ENCODE measurements around the gene LBHD2. TPM values are rescaled to one million over a fixed set of nuclear protein-coding genes. Genes with fewer than 3 reads are reported as not detected.
A peak's percentile ranks its signal among the peaks of the same experiment; 100 is the strongest.

LBHD2 gene
- total and polyA plus RNA-seq, 2 of the 13 experiments (the other 11 are each of a cell fraction or from before 2014, with no cell fraction given), result 0.67 to 1.00 TPM

DNA sequence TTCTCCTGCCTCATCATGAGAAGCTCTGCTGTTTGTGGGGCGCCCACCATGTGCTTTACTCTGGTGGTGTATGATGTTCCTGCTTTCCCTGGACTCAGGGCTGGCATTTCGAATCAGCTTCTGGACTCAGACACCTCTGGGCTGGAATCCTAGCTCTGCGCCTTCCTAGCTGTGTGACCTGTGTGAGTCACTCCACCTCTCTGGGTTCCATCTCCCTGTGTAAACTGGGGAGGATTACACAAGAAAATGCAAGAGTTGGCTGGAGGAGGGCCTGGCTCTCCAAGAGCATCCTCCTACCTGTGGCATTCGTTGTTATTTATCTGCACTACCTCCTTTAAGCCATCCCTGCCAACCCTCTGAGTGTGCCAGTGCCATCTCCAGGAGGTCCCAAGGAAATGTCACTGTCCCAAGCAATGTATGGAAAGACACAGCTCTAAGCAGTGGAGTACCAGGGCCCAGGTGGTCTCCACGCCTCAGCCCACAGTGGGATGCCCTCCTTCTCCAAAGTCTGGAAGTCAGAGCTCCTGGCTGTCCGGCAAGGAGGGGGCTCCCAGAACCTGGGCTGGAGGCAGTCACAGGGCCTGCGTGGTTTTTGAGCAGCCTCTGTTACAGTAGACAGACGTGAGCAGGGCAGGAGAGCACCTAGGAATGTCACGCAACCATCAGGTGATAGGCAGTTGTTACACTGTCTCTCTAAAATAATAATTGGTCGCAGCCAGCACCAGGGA lies 32.0 kb downstream of the LBHD2 start (continued):
- TF ChIP-seq MTA1 (CRISPR knock-in tag; IDR thresholded peaks at IDR 0.05; ENCODE audit: borderline replicate concordance), result no peak
- TF ChIP-seq HMG20B (CRISPR knock-in tag; conservative IDR thresholded peaks at IDR 0.05), result 0 out of 2 replicates have a peak, but pooled peaks have one; percentile 1
- TF ChIP-seq TARDBP (CRISPR knock-in tag; IDR thresholded peaks at IDR 0.05), result peak; percentile 56; the same call in 1 of the 2 replicates
- TF ChIP-seq ARNTL (CRISPR knock-in tag; IDR thresholded peaks at IDR 0.05), result no peak
- TF ChIP-seq, protein P1, sequence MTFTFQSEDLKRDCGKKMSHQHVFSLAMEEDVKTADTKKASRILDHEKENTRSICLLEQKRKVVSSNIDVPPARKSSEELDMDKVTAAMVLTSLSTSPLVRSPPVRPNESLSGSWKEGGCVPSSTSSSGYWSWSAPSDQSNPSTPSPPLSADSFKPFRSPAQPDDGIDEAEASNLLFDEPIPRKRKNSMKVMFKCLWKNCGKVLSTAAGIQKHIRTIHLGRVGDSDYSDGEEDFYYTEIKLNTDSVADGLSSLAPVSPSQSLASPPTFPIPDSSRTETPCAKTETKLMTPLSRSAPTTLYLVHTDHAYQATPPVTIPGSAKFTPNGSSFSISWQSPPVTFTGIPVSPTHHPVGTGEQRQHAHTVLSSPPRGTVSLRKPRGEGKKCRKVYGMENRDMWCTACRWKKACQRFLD (CRISPR knock-in tag; IDR thresholded peaks at IDR 0.05; ENCODE audit: borderline replicate concordance), result peak; percentile 48; the same call in 1 of the 2 replicates
- TF ChIP-seq PCBP2 (optimal IDR thresholded peaks at IDR 0.05; ENCODE audit: low read depth, low read length, poor library complexity, severe bottlenecking), result no peak
- no peak for TF ChIP-seq CEBPG (CRISPR knock-in tag; IDR thresholded peaks at IDR 0.05)
- TF ChIP-seq, protein P2, sequence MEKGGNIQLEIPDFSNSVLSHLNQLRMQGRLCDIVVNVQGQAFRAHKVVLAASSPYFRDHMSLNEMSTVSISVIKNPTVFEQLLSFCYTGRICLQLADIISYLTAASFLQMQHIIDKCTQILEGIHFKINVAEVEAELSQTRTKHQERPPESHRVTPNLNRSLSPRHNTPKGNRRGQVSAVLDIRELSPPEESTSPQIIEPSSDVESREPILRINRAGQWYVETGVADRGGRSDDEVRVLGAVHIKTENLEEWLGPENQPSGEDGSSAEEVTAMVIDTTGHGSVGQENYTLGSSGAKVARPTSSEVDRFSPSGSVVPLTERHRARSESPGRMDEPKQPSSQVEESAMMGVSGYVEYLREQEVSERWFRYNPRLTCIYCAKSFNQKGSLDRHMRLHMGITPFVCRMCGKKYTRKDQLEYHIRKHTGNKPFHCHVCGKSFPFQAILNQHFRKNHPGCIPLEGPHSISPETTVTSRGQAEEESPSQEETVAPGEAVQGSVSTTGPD (CRISPR knock-in tag; IDR thresholded peaks at IDR 0.05), result no peak
- no peak for TF ChIP-seq ZNF510 (CRISPR knock-in tag; IDR thresholded peaks at IDR 0.05; ENCODE audit: low read depth)
- TF ChIP-seq ARNT2 (CRISPR knock-in tag; IDR thresholded peaks at IDR 0.05; ENCODE audit: low read depth), result 0 out of 2 replicates have a peak, but pooled peaks have one; percentile 38
- TF ChIP-seq CEBPB (IDR thresholded peaks at IDR 0.05; ENCODE audit: borderline replicate concordance, low read depth, low read length), result peak; percentile 36; the same call in 1 of the 2 replicates
- 0 out of 2 replicates have a peak, but pooled peaks have one; percentile 10 for TF ChIP-seq NKX3-1 (CRISPR knock-in tag; IDR thresholded peaks at IDR 0.05)
- TF ChIP-seq ZSCAN30 (CRISPR knock-in tag; IDR thresholded peaks at IDR 0.05), result no peak
- peak; percentile 60 for TF ChIP-seq PAF1 (CRISPR knock-in tag; IDR thresholded peaks at IDR 0.05)
- TF ChIP-seq, protein P3, sequence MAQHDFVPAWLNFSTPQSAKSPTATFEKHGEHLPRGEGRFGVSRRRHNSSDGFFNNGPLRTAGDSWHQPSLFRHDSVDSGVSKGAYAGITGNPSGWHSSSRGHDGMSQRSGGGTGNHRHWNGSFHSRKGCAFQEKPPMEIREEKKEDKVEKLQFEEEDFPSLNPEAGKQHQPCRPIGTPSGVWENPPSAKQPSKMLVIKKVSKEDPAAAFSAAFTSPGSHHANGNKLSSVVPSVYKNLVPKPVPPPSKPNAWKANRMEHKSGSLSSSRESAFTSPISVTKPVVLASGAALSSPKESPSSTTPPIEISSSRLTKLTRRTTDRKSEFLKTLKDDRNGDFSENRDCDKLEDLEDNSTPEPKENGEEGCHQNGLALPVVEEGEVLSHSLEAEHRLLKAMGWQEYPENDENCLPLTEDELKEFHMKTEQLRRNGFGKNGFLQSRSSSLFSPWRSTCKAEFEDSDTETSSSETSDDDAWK (CRISPR knock-in tag; IDR thresholded peaks at IDR 0.05), result no peak
- TF ChIP-seq KMT2A (CRISPR knock-in tag; IDR thresholded peaks at IDR 0.05), result 0 out of 2 replicates have a peak, but pooled peaks have one; percentile 7
- TF ChIP-seq MXD4 (CRISPR knock-in tag; IDR thresholded peaks at IDR 0.05), result no peak
- no peak for TF ChIP-seq HMGA1 (CRISPR knock-in tag; conservative IDR thresholded peaks at IDR 0.05)
- peak; percentile 17 to 28; a peak in 1 of 4 replicates for TF ChIP-seq POLR2A (IDR thresholded peaks at IDR 0.05; ENCODE audit: insufficient read depth in 1 of 2, low read depth in 2 of 2, low read length in 2 of 2)
- no peak for TF ChIP-seq NONO (IDR thresholded peaks at IDR 0.05)
- peak; percentile 39; the same call in 1 of the 2 replicates for TF ChIP-seq NONO (CRISPR knock-in tag; conservative IDR thresholded peaks at IDR 0.05)
- TF ChIP-seq KDM1A (CRISPR knock-in tag; IDR thresholded peaks at IDR 0.05), result no peak
- TF ChIP-seq ZNF709 (CRISPR knock-in tag; IDR thresholded peaks at IDR 0.05), result no peak
- TF ChIP-seq ZNF768 (CRISPR knock-in tag; IDR thresholded peaks at IDR 0.05), result peak; percentile 93
- TF ChIP-seq FOXO1 (CRISPR knock-in tag; IDR thresholded peaks at IDR 0.05), result no peak
- no peak for TF ChIP-seq MYC (CRISPR knock-in tag; IDR thresholded peaks at IDR 0.05; ENCODE audit: borderline replicate concordance)
- peak; percentile 61; the same call in 1 of the 2 replicates for TF ChIP-seq AKAP8 (CRISPR knock-in tag; IDR thresholded peaks at IDR 0.05)
- TF ChIP-seq RAD51 (IDR thresholded peaks at IDR 0.05; ENCODE audit: borderline replicate concordance), result no peak
